Epithelial cell of esophagus (primary cell): Measurements from ENCODE around the gene ACOD1.

Experiments
- DNase-seq: peaks from one replicate; pipeline ENCODE4 v3.0.0; 2010; ENCODE audit warnings: low read depth
- H3K4me3 ChIP-seq: 2 replicates; pipeline ENCODE4 v1.5.1; 2011; ENCODE audit warnings: mild to moderate bottlenecking, low read length, control low read depth
- CTCF ChIP-seq: IDR thresholded peaks from 2 replicates; pipeline ENCODE4 v1.5.1; 2011; ENCODE audit warnings: low read depth, mild to moderate bottlenecking, low read length, control low read depth, inconsistent platforms; ENCODE audit not compliant: insufficient read depth; ENCODE audit errors: missing control alignments

Gene ACOD1

GRCh38 chr13:76921516-76921915, 26.8 kb upstream of the ACOD1 start:
- TF ChIP-seq CTCF: no peak
- no peak overlapping the region for H3K4me3 ChIP-seq
- DNase-seq: no peak

GRCh38 chr13:76925115-76925514, 23.2 kb upstream of the ACOD1 start:
- peak; percentile 21 for DNase-seq
- no peak for TF ChIP-seq CTCF
- H3K4me3 ChIP-seq: no peak overlapping the region

- H3K4me3 ChIP-seq: no peak overlapping the region
- DNase-seq: no peak
- no peak for TF ChIP-seq CTCF
Observed at GRCh38 chr13:76927955-76928354, 20.4 kb upstream of the ACOD1 start.

- peak; percentile 54 for DNase-seq
- no peak for TF ChIP-seq CTCF
- no peak overlapping the region for H3K4me3 ChIP-seq
Observed at GRCh38 chr13:76928456-76928855, 19.9 kb upstream of the ACOD1 start.

- H3K4me3 ChIP-seq: no peak overlapping the region
- no peak for TF ChIP-seq CTCF
Observed at GRCh38 chr13:76929320-76929719, 19.0 kb upstream of the ACOD1 start.

GRCh38 chr13:76929851-76930374, 18.4 kb upstream of the ACOD1 start:
- no peak for TF ChIP-seq CTCF
- DNase-seq: peak; percentile 33
- H3K4me3 ChIP-seq: no peak overlapping the region

More at GRCh38 chr13:76929320-76929719, 19.0 kb upstream of the ACOD1 start:
- DNase-seq: peak; percentile 26

- no peak for DNase-seq
- no peak overlapping the region for H3K4me3 ChIP-seq
- no peak for TF ChIP-seq CTCF
Observed at GRCh38 chr13:76932076-76932475, 16.2 kb upstream of the ACOD1 start.
